ENCODE data around the gene PAX8.
"Not testable (repeated sequence)": the region's sequence is repeated elsewhere in the genome, so short reads cannot be mapped to it uniquely, and the experiment has no call there.

Gene PAX8

GRCh38 chr2:113288674-113289149 lies 10.0 kb upstream of the PAX8 start:
- DNase-seq, result not testable (repeated sequence)

GRCh38 chr2:113288117-113288673 lies 9.5 kb upstream of the PAX8 start:
- not testable (repeated sequence) for DNase-seq

- no peak for DNase-seq
These were observed 7.1 kb upstream of the PAX8 start for GRCh38 chr2:113285816-113286215.

- DNase-seq, result not testable (repeated sequence)
These were observed 6.3 kb upstream of the PAX8 start for GRCh38 chr2:113284999-113285398.

GRCh38 chr2:113284476-113284875 lies 5.8 kb upstream of the PAX8 start:
- no peak for DNase-seq

- no peak for DNase-seq
These were observed 5.1 kb upstream of the PAX8 start for GRCh38 chr2:113283704-113284284.

- no peak for DNase-seq
These were observed 4.2 kb upstream of the PAX8 start for GRCh38 chr2:113282747-113283533.

- no peak for DNase-seq
These were observed 3.4 kb upstream of the PAX8 start for GRCh38 chr2:113281910-113282746.

- no peak for DNase-seq
These were observed 514 bp downstream of the PAX8 start for GRCh38 chr2:113278073-113278741.

GRCh38 chr2:113277474-113278072 lies 1.1 kb downstream of the PAX8 start:
- no peak for DNase-seq

GRCh38 chr2:113276761-113277425 lies 1.8 kb downstream of the PAX8 start:
- DNase-seq, result no peak

- no peak for DNase-seq
These were observed 2.4 kb downstream of the PAX8 start for GRCh38 chr2:113276216-113276760.

- no peak for DNase-seq
These were observed 3.0 kb downstream of the PAX8 start for GRCh38 chr2:113275556-113276215.

- no peak for DNase-seq
These were observed 4.3 kb downstream of the PAX8 start for GRCh38 chr2:113274432-113274831.

GRCh38 chr2:113273981-113274380 lies 4.7 kb downstream of the PAX8 start:
- no peak for DNase-seq

GRCh38 chr2:113273027-113273551 lies 5.6 kb downstream of the PAX8 start:
- no peak for DNase-seq

GRCh38 chr2:113272477-113272876 lies 6.2 kb downstream of the PAX8 start:
- no peak for DNase-seq

- no peak for DNase-seq
These were observed 9.9 kb downstream of the PAX8 start for GRCh38 chr2:113268621-113269360.

GRCh38 chr2:113266431-113266830 lies 12.3 kb downstream of the PAX8 start:
- DNase-seq, result no peak

All from COR-L47 (cell line).